CD4-positive, alpha-beta T cell treated with Interleukin-6 for 4 hours (primary cell): ENCODE measurements around the gene PID1.
"Not testable (repeated sequence)": the region's sequence is repeated elsewhere in the genome, so short reads cannot be mapped to it uniquely, and the experiment has no call there.

ENCODE experiments used
- DNase-seq: peaks from one replicate; pipeline ENCODE4 v3.0.0-alpha.2; 2020; ENCODE audit warnings: mixed read lengths

PID1 gene

GRCh38 chr2:229206548-229206947 lies 64.5 kb downstream of the PID1 start:
- DNase-seq: no peak

- DNase-seq: no peak
These were observed 65.4 kb downstream of the PID1 start for GRCh38 chr2:229205704-229206103.

- no peak for DNase-seq
These were observed 68.4 kb downstream of the PID1 start for GRCh38 chr2:229202646-229203045.

- no peak for DNase-seq
These were observed 69.6 kb downstream of the PID1 start for GRCh38 chr2:229201521-229201920.

GRCh38 chr2:229199267-229199666 lies 71.8 kb downstream of the PID1 start:
- no peak for DNase-seq

- DNase-seq: no peak
These were observed 74.6 kb downstream of the PID1 start for GRCh38 chr2:229196448-229196847.

GRCh38 chr2:229195346-229195947 lies 75.6 kb downstream of the PID1 start:
- DNase-seq: no peak

- no peak for DNase-seq
These were observed 77.8 kb downstream of the PID1 start for GRCh38 chr2:229193281-229193680.

- DNase-seq: no peak
These were observed 79.7 kb downstream of the PID1 start for GRCh38 chr2:229191413-229191812.

GRCh38 chr2:229187123-229187522 lies 84.0 kb downstream of the PID1 start:
- not testable (repeated sequence) for DNase-seq

GRCh38 chr2:229181641-229182040 lies 89.4 kb downstream of the PID1 start:
- no peak for DNase-seq

- DNase-seq: no peak
These were observed 90.4 kb downstream of the PID1 start for GRCh38 chr2:229180658-229181057.

- no peak for DNase-seq
These were observed 91.5 kb downstream of the PID1 start for GRCh38 chr2:229179628-229180027.

- DNase-seq: no peak
These were observed 92.4 kb downstream of the PID1 start for GRCh38 chr2:229178706-229179105.

- DNase-seq: no peak
These were observed 93.0 kb downstream of the PID1 start for GRCh38 chr2:229178117-229178516.

GRCh38 chr2:229176136-229176535 lies 95.0 kb downstream of the PID1 start:
- DNase-seq: no peak

GRCh38 chr2:229175497-229175863 lies 95.6 kb downstream of the PID1 start:
- DNase-seq: no peak

GRCh38 chr2:229174794-229175496 lies 96.1 kb downstream of the PID1 start:
- DNase-seq: no peak

GRCh38 chr2:229173825-229174359 lies 97.2 kb downstream of the PID1 start:
- DNase-seq: no peak

GRCh38 chr2:229170916-229171315 lies 100.2 kb downstream of the PID1 start:
- DNase-seq: no peak

GRCh38 chr2:229170171-229170570 lies 100.9 kb downstream of the PID1 start:
- no peak for DNase-seq

- DNase-seq: no peak
These were observed 101.3 kb downstream of the PID1 start for GRCh38 chr2:229169751-229170150.

GRCh38 chr2:229164545-229165249 lies 106.4 kb downstream of the PID1 start:
- DNase-seq: no peak

- DNase-seq: no peak
These were observed 107.2 kb downstream of the PID1 start for GRCh38 chr2:229163893-229164292.
